Motor neuron (in vitro differentiated cells): Measurements from ENCODE around the gene EPHA2. TPM values are rescaled to one million over a fixed set of nuclear protein-coding genes. Genes with fewer than 3 reads are reported as not detected.

ENCODE experiments used
- ATAC-seq, 8 experiments: fragments of 200-7000 bp; cut with Tn5 transposase; replicated peaks in 6 of 8; 2 replicates each; pipeline ENCODE4 v1.8.0; 2021; ENCODE audit warnings: mild to moderate bottlenecking in 8 of 8, moderate library complexity in 8 of 8
- H3K27ac ChIP-seq, 2 donors: fragments of 250-450 bp; sonication (Bioruptor Pico); 2 replicates each; pipeline ENCODE4 v1.9.0; 2021; ENCODE audit warnings: antibody characterized with exemption in 2 of 2, mild to moderate bottlenecking in 2 of 2, moderate library complexity in 1 of 2
- H3K4me1 ChIP-seq, 2 donors: fragments of 250-450 bp; sonication (Bioruptor Pico); replicated peaks in 1 of 2; 2 replicates each; pipeline ENCODE4 v1.6.1; 2021; ENCODE audit warnings: antibody characterized with exemption in 2 of 2, mild to moderate bottlenecking in 2 of 2, moderate library complexity in 1 of 2
- H3K4me3 ChIP-seq, 5 donors: fragments of 250-450 bp; sonication (Bioruptor Pico); 2 replicates each; pipeline ENCODE4 v1.9.0; 2021; ENCODE audit warnings: antibody characterized with exemption in 5 of 5, mild to moderate bottlenecking in 5 of 5, moderate library complexity in 4 of 5
- WGBS, 10 experiments: fragments of 450-650 bp; shearing (Covaris generic); methylation state at CpG; one replicate each; pipeline ENCODE4 v1.0.0; 2022; 5-methylcytosine and 5-hydroxymethylcytosine counted together
- in situ Hi-C, 9 experiments: fragments of 400-800 bp; cut with MboI; loops; one replicate each; pipeline ENCODE4 v1.15.0; 2021; ENCODE audit warnings: low sequenced_read_pairs in 9 of 9, low pct_unique_long_range_greater_than_20kb in 2 of 9; ENCODE audit not compliant: unreplicated experiment in 9 of 9
- total RNA-seq, 8 experiments: library from RNA; unstranded; fragments of 300-600 nt; gene quantifications; 2 replicates each; pipeline versions ENCODE4 v1.2.3 to v1.2.4, GENCODE V29; 2022

EPHA2 gene
- total RNA-seq, 8 experiments from 2014 or later: 4.2 to 15.1 (median 7.3) TPM

GRCh38 chr1:16162163-16162822, 6.4 kb upstream of the EPHA2 start:
- Histone ChIP-seq H3K27ac (no peak overlapping the region), H3K4me3 (no peak overlapping the region), H3K4me1 (peaks cover 32 to 36% of the 10 kb centered on the region in 2 donors)
- whole genome bisulfite sequencing, 10 experiments: 40 to 88% (median 70%) methylated on average over 1 to 9 of the region's 32 CpGs; no CpG with 5 or more reads in 3 of the 10 experiments
- no peak for ATAC-seq
- in situ Hi-C loops: no loop called here

DNA sequence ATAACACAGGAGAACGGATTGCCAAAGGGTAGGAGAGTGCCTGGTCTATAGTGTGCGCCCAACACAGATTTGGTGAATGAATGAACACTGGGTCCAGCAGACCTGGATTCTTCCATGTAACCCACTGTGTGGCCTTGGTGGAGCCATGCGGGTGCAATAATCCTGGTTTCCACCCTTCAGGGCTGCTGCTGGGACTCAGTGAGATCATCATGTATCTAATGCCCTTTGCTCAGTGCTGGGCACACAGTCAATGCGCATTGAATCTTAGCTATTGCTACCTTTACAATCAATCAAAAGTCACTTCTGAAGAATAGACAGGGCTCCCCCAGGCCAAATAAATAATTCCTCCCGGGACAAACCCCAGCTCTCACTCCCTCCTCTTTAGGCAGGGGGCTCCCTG, 5.8 kb upstream of the EPHA2 start:
- no peak for ATAC-seq
- 67 to 100% (median 90%) methylated on average over 1 to 5 of the region's 5 CpGs for WGBS, 10 experiments
- in situ Hi-C loops: no loop called here

DNA sequence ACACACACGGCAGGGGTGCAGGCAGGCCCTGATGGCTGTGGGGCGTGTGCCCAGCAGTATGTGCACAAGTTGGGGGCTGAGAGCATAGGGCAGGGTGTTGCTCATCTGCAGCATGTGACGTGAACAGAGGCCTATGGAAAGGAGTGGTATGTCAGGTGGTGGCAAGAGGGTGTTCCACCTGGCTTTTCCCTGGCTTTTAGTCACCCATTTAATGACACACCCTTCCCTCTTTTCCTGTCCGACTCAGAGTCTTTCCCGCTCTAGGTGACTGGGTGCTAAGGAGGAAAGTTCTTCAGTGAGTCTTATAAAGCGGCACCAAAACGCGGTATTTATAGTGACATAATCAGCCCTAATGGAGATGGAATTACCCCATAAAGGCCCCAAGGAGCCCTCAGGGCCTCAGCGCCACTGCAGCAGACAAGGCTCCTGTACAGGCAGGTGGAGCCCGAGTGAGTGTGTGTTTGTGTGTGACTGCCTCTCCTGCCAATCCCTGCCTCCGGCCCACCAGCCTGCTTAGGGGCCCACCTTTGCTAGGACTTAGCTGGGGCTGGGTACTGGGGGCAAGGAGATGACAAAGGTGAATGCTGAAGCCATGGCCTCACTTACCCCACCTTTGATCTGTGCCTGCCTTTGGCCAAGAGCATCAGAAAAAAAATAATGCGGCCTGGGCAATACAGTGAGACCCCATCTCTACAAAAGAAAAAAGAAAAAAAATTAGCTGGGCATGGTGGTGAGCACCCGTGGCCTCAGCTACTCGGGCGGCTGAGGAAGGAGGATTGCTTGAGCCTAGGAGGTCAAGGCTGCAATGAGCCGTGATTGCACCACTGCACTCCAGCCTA, 3.3 kb upstream of the EPHA2 start:
- in situ Hi-C loops: no loop called here
- 58 to 96% (median 85%) methylated on average over 2 to 14 of the region's 16 CpGs; no CpG with 5 or more reads in 1 of the 10 experiments for WGBS, 10 experiments

More for the DNA sequence above, 5.8 kb upstream of the EPHA2 start:
- Histone ChIP-seq H3K27ac (no peak overlapping the region), H3K4me1 (peaks cover 28 to 32% of the 10 kb centered on the region in 2 donors), H3K4me3 (no peak overlapping the region)

DNA sequence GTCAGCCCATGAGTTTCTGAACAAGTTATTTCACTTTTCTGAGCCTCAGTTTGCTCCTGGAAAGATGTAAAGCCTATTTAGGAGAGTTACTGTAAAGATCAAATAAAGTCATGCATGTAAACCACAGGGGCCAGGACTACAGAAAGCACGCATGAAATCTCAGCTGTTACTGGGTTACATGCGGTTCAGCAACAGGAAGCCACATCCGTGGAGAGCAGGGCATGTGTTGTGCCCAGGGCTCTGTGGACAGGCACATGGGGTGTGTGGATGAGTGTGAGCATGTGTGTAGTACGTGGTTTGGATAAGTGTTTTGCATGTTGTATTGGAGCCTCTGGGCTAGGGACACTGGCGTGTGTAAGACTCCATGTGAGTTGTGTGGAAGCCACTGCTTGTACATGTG, 2.2 kb upstream of the EPHA2 start:
- Histone ChIP-seq H3K4me3 (no peak overlapping the region), H3K27ac (no peak overlapping the region), H3K4me1 (peaks cover 23 to 35% of the 10 kb centered on the region in 2 donors)
- ATAC-seq: no peak
- in situ Hi-C loops: no loop called here
- 50 to 96% (median 86%) methylated on average over 2 to 5 of the region's 5 CpGs; no CpG with 5 or more reads in 5 of the 10 experiments for WGBS, 10 experiments

More for the DNA sequence above, 3.3 kb upstream of the EPHA2 start:
- Histone ChIP-seq H3K4me3 (no peak overlapping the region), H3K4me1 (peaks cover 19 to 27% of the 10 kb centered on the region in 2 donors), H3K27ac (no peak overlapping the region)
- peak in 1 of 8 experiments; percentile 3 for ATAC-seq

- no peak overlapping the region for H3K4me3 ChIP-seq
- in situ Hi-C loops: no loop called here
- no peak overlapping the region for H3K27ac ChIP-seq
- no peak for ATAC-seq
- H3K4me1 ChIP-seq: peaks cover 25 to 38% of the 10 kb centered on the region in 2 donors
- 65 to 100% (median 81%) methylated on average over 2 to 12 of the region's 13 CpGs; no CpG with 5 or more reads in 2 of the 10 experiments for WGBS, 10 experiments
These were observed 1.1 kb upstream of the EPHA2 start for GRCh38 chr1:16156848-16157495.

- ATAC-seq: no peak
- in situ Hi-C loops: no loop called here
- H3K4me1 ChIP-seq: peaks cover 27 to 51% of the 10 kb centered on the region in 2 donors
- WGBS, 10 experiments: 10 to 40% (median 16%) methylated on average over 3 to 8 of the region's 17 CpGs; no CpG with 5 or more reads in 6 of the 10 experiments
- H3K4me3 ChIP-seq: peak overlapping the region in 4 of 5 donors; percentile 30 to 45 (median 40)
- H3K27ac ChIP-seq: no peak overlapping the region
These were observed 1.7 kb downstream of the EPHA2 start for GRCh38 chr1:16153999-16154673.

DNA sequence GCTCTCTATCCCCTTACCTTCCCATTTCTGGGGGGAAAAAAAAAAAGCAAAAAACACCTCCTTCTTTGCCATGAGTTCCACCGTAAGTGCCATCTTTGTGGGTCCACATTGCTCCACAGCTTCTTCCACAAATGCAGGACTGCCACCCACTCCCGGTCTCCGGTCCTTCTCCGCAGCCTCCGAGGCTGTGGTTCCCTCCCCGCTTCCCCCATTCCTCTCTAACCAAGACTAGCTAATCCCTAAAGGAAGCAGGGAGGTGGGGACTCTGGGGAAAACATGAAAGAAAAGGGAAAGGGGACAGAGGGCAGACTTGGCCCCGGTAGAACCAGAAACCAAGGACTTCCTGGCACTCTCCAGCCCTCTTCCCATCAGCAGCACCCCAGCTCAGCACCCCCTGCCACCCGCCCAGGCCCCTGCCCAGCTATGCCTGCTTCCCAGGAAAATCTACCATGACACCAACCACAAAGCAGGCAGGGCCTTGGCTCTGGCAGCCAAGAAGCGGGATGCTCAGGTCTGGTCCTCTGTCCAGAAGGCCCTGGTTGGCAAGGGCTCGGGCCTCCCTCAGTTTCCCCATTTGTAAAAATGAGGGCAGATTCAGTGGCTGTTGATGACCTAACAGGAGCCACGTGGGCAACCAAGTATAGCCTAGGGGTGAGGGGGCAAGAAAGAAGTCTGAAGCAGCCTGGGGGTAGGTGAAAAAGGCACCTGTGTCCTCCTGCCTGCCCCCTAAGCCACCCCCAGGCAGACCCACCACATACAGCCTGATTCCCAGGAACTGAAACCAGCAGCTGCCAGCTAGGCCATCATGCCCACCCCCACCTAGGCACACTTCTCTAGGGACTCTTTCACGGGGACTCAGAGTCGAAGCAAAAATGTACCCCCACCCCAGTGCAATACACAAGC, 2.5 kb downstream of the EPHA2 start:
- Histone ChIP-seq H3K4me3 (peak overlapping the region in 1 of 5 donors; percentile 45), H3K27ac (no peak overlapping the region), H3K4me1 (peaks cover 27 to 51% of the 10 kb centered on the region in 2 donors)
- no peak for ATAC-seq
- in situ Hi-C loops: no loop called here
- 0 to 100% (median 40%) methylated on average over 1 to 8 of the region's 13 CpGs; no CpG with 5 or more reads in 3 of the 10 experiments for WGBS, 10 experiments

DNA sequence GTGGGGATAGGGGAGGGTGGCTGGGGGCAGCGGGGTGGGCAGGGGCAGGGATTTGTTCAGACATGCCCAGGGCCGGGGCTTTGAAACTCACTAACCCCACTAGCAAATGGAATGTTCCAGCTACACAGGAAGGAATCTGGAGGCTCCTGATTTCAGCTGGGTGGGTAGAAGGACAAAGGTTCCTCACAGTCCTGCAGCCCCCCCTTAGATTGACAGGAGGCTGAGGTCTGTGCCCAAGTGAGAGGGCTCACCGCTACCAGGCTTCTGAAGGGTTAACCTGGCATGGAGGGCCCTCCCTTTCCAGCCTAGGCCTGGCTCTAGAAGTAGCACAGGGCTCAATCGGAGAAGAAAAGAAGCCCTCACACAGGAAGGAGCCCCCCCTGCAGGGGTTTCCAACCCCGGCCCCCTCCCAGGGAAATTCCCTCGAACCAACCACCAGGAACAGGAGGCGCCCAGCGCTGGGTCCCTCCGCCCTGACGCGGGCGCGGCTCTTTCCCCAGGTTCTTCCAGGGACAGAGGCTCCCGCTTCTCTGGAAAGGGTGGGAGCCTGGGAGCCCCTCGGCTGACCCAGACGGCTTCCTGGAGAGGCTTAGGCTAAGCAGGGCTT, 3.3 kb downstream of the EPHA2 start:
- H3K27ac ChIP-seq: no peak overlapping the region
- peak overlapping the region in 1 of 5 donors; percentile 0 for H3K4me3 ChIP-seq
- peaks cover 27 to 51% of the 10 kb centered on the region in 2 donors for H3K4me1 ChIP-seq
- ATAC-seq: peak in 3 of 8 experiments; percentile 2 to 7 (median 5)
- in situ Hi-C loops: no loop called here
- 0 to 100% (median 70%) methylated on average over 1 to 10 of the region's 16 CpGs; no CpG with 5 or more reads in 5 of the 10 experiments for WGBS, 10 experiments

DNA sequence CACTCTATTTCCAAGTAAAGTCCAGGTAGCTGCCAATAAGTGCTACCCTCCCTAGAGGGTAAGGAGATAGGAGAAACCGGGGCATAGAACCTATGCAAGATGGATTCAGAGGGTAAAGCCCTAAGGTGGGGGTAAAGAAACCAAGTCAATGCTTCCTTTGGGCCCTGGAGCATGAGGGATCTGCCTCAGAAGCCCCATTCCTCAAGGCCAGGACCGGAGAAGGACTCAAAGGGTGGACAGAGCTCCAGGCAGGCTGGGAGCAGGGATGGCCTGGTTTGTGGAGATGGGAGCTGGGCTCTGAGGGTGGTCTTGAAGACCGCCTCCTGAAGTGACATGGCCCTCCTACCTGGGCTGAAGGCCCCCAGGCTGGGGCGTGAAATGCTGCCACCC, 3.9 kb downstream of the EPHA2 start:
- Histone ChIP-seq H3K4me1 (peaks cover 28 to 54% of the 10 kb centered on the region in 2 donors), H3K4me3 (no peak overlapping the region), H3K27ac (no peak overlapping the region)
- in situ Hi-C loops: no loop called here
- whole genome bisulfite sequencing, 10 experiments: 63 to 100% (median 100%) methylated on average over 1 to 2 of the region's 4 CpGs; no CpG with 5 or more reads in 2 of the 10 experiments
- ATAC-seq: no peak

- WGBS, 10 experiments: 50 to 81% methylated on average over 4 to 5 of the region's 9 CpGs; no CpG with 5 or more reads in 8 of the 10 experiments
- H3K27ac ChIP-seq: no peak overlapping the region
- H3K4me3 ChIP-seq: no peak overlapping the region
- peaks cover 34 to 60% of the 10 kb centered on the region in 2 donors for H3K4me1 ChIP-seq
- no peak for ATAC-seq
- in situ Hi-C loops: no loop called here
These were observed 4.5 kb downstream of the EPHA2 start for GRCh38 chr1:16151196-16151994.

DNA sequence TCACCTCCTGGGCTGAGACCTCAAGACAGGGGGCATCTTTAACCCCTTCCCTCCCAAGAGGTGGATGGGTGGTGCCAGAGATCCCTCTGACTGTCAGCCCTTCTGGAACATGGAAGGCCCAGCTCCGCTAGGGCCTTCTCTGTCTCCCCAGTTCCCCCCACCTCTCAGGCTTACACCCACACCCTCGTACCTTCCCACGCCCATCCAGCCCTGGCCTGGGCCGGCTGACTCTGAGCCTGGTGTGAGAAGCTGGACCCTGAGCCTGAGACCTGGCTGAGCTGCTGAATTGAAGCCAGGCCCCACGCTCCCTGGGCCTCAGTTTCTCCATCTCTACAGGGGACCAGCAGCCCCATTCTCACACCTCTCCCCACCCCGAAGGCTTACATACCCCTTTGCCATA, 5.4 kb downstream of the EPHA2 start:
- no peak for ATAC-seq
- Histone ChIP-seq H3K4me1 (peaks cover 39 to 64% of the 10 kb centered on the region in 2 donors), H3K27ac (no peak overlapping the region), H3K4me3 (no peak overlapping the region)
- 100% methylated on average over 1 of the region's 6 CpGs; no CpG with 5 or more reads in 7 of the 10 experiments for WGBS, 10 experiments
- in situ Hi-C loops: no loop called here
